SK-N-SH treated with all-trans-retinoic acid at 6 μM for 48 hours (cell line): ENCODE data around the gene CKMT2.

ENCODE experiments used
- ATAC-seq: fragments of 200-7000 bp; cut with Tn5 transposase; 3 replicates; pipeline ENCODE4 v1.9.1; 2020; ENCODE audit warnings: mild to moderate bottlenecking, moderate library complexity
- ARNTL ChIP-seq: fragments of 450-650 bp; formaldehyde crosslinking; IDR thresholded peaks from 2 replicates; pipeline ENCODE4 v1.5.0; 2020; ENCODE audit warnings: low read depth, mild to moderate bottlenecking, moderate library complexity, borderline replicate concordance
- BACH2 ChIP-seq: fragments of 250-450 bp; sonication (Bioruptor Pico); IDR thresholded peaks from 2 replicates; pipeline ENCODE4 v1.9.0; 2021; ENCODE audit warnings: mild to moderate bottlenecking, borderline replicate concordance
- CREB5 ChIP-seq: fragments of 250-450 bp; sonication (Bioruptor Pico); IDR thresholded peaks from 2 replicates; pipeline ENCODE4 v1.5.1; 2020; ENCODE audit warnings: low read depth, mild to moderate bottlenecking, moderate library complexity
- CSDC2 ChIP-seq: fragments of 250-450 bp; sonication (Bioruptor Pico); IDR thresholded peaks from 2 replicates; pipeline ENCODE4 v1.5.0; 2020; ENCODE audit warnings: mild to moderate bottlenecking, moderate library complexity
- CSRNP3 ChIP-seq: fragments of 250-450 bp; sonication (Bioruptor Pico); IDR thresholded peaks from 2 replicates; pipeline ENCODE4 v1.5.1; 2021; ENCODE audit warnings: mild to moderate bottlenecking, moderate library complexity
- GLIS3 ChIP-seq: fragments of 250-450 bp; sonication (Bioruptor Pico); IDR thresholded peaks from 2 replicates; pipeline ENCODE4 v1.5.0; 2020; ENCODE audit warnings: mild to moderate bottlenecking, moderate library complexity
- ISL1 ChIP-seq: fragments of 250-450 bp; sonication (Bioruptor Pico); IDR thresholded peaks from 2 replicates; pipeline ENCODE4 v2.1.2; 2022; ENCODE audit warnings: mild to moderate bottlenecking, moderate library complexity
- OSR1 ChIP-seq: fragments of 250-450 bp; sonication (Bioruptor Pico); IDR thresholded peaks from 2 replicates; pipeline ENCODE4 v1.8.0; 2022; ENCODE audit warnings: moderate library complexity, mild to moderate bottlenecking, inconsistent platforms
- POU6F1 ChIP-seq: fragments of 250-450 bp; sonication (Bioruptor Pico); IDR thresholded peaks from 2 replicates; pipeline ENCODE4 v1.8.0; 2021; ENCODE audit warnings: low read depth, mild to moderate bottlenecking, moderate library complexity, borderline replicate concordance
- PPARA ChIP-seq: fragments of 250-450 bp; sonication (Bioruptor Pico); IDR thresholded peaks from 2 replicates; pipeline ENCODE4 v1.5.0; 2020; ENCODE audit warnings: mild to moderate bottlenecking, borderline replicate concordance
- RARB ChIP-seq: fragments of 250-450 bp; sonication (Bioruptor Pico); IDR thresholded peaks from 2 replicates; pipeline ENCODE4 v1.8.0; 2021; ENCODE audit warnings: mild to moderate bottlenecking, moderate library complexity
- SNAI2 ChIP-seq: fragments of 250-450 bp; sonication (Bioruptor Pico); IDR thresholded peaks from 2 replicates; pipeline ENCODE4 v1.5.0; 2020; ENCODE audit warnings: mild to moderate bottlenecking, moderate library complexity
- TCF4 ChIP-seq: fragments of 250-450 bp; sonication (Bioruptor Pico); IDR thresholded peaks from 2 replicates; pipeline ENCODE4 v1.8.0; 2021; ENCODE audit warnings: mild to moderate bottlenecking, moderate library complexity, borderline replicate concordance
- TOX ChIP-seq: fragments of 250-450 bp; sonication (Bioruptor Pico); IDR thresholded peaks from 2 replicates; pipeline ENCODE4 v1.8.0; 2021; ENCODE audit warnings: mild to moderate bottlenecking, moderate library complexity, borderline replicate concordance
- ZC3H10 ChIP-seq: fragments of 250-450 bp; sonication (Bioruptor Pico); IDR thresholded peaks from 2 replicates; pipeline ENCODE4 v1.5.1; 2021; ENCODE audit warnings: mild to moderate bottlenecking, moderate library complexity
- ZFP3 ChIP-seq: fragments of 250-450 bp; sonication (Bioruptor Pico); IDR thresholded peaks from 2 replicates; pipeline ENCODE4 v1.5.0; 2020; ENCODE audit warnings: mild to moderate bottlenecking, moderate library complexity
- ZFP30 ChIP-seq: fragments of 450-650 bp; formaldehyde crosslinking; IDR thresholded peaks from 2 replicates; pipeline ENCODE4 v1.5.0; 2022; ENCODE audit warnings: mild to moderate bottlenecking, moderate library complexity
- ZNF565 ChIP-seq: fragments of 450-650 bp; formaldehyde crosslinking; conservative IDR thresholded peaks from 2 replicates; pipeline ENCODE4 v1.5.0; 2020; ENCODE audit warnings: low read depth, mild to moderate bottlenecking, moderate library complexity
- ZNF70 ChIP-seq: fragments of 450-650 bp; formaldehyde crosslinking; IDR thresholded peaks from 2 replicates; pipeline ENCODE4 v1.5.0; 2020; ENCODE audit warnings: mild to moderate bottlenecking, moderate library complexity
- ZNF8 ChIP-seq: fragments of 450-650 bp; formaldehyde crosslinking; IDR thresholded peaks from 2 replicates; pipeline ENCODE4 v1.5.0; 2020; ENCODE audit warnings: mild to moderate bottlenecking, moderate library complexity

Gene CKMT2

GRCh38 chr5:81222285-81222684, 10.8 kb upstream of the CKMT2 start (continued):
- TF ChIP-seq POU6F1 (CRISPR knock-in tag) (no peak), TCF4 (CRISPR knock-in tag) (no peak), ZFP30 (no peak)

GRCh38 chr5:81225463-81225862, 7.7 kb upstream of the CKMT2 start:
- TF ChIP-seq ZNF8 (no peak), RARB (no peak), TCF4 (CRISPR knock-in tag) (no peak), CREB5 (CRISPR knock-in tag) (no peak), ARNTL (no peak), PPARA (CRISPR knock-in tag) (no peak), ZNF70 (CRISPR knock-in tag) (no peak), OSR1 (CRISPR knock-in tag) (no peak), ZC3H10 (no peak), GLIS3 (CRISPR knock-in tag) (no peak), ZNF565 (no peak)
- TF ChIP-seq, all 23 proteins: peak for 0
- no peak for ATAC-seq

- ATAC-seq: no peak
- TF ChIP-seq OSR1 (CRISPR knock-in tag) (no peak), CSDC2 (CRISPR knock-in tag) (no peak), CREB5 (CRISPR knock-in tag) (no peak), TCF4 (CRISPR knock-in tag) (no peak), SNAI2 (no peak)
Measured at GRCh38 chr5:81226286-81226685, 6.8 kb upstream of the CKMT2 start.

GRCh38 chr5:81226949-81227348, 6.2 kb upstream of the CKMT2 start:
- TF ChIP-seq BACH2 (CRISPR knock-in tag) (no peak), TOX (no peak)
- ATAC-seq: no peak

GRCh38 chr5:81228084-81228483, 5.0 kb upstream of the CKMT2 start:
- ATAC-seq: no peak
- no peak for TF ChIP-seq ZNF70 (CRISPR knock-in tag)
- TF ChIP-seq ZNF8: no peak
- no peak for TF ChIP-seq RARB
- TF ChIP-seq CSDC2 (CRISPR knock-in tag): no peak
- TF ChIP-seq ISL1 (CRISPR knock-in tag): no peak
- no peak for TF ChIP-seq SNAI2
- no peak for TF ChIP-seq ZFP3 (CRISPR knock-in tag)
- no peak for TF ChIP-seq TCF4 (CRISPR knock-in tag)
- TF ChIP-seq POU6F1 (CRISPR knock-in tag): no peak
- TF ChIP-seq ARNTL: no peak
- no peak for TF ChIP-seq BACH2 (CRISPR knock-in tag)
- TF ChIP-seq CSRNP3 (CRISPR knock-in tag): no peak
- TF ChIP-seq, all 23 proteins: peak for 0
